Measurements from ENCODE around the gene SMIM20. TPM values are rescaled to one million over a fixed set of nuclear protein-coding genes. Genes with fewer than 3 reads are reported as not detected.

Gene SMIM20
- total and polyA plus RNA-seq, 2 of the 4 experiments (the other 2 are of a cell fraction): 13.6 to 23.1 TPM

DNA sequence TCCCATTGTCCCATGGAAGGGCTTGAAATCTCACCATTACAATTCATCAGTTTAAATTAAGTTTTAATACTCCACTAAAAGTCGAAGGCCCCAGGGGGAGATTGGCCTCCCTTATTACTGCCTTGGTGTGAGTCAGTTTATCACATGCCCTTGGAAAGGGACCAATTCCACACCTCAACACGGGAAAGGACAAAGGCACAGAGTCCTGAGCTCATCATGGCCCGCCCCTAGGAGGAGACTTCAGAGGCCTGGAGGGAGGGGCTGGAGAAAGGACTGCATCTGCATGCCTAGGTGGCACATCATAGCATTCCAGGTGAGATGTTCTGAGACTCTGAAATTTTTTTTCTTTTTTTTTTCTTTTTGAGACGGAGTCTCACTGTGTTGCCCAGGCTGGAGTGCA lies 48.4 kb upstream of the SMIM20 start:
- H3K4me1 ChIP-seq (ENCODE audit: control insufficient read depth, insufficient read depth, low read length): no peaks in the 10 kb centered on the region; the same call in 1 of the 2 replicates
- H2AFZ ChIP-seq (replicated peaks; ENCODE audit: low read length, poor library complexity): no peak overlapping the region
- ChIA-PET POLR2A (ENCODE audit: unreplicated experiment) (no interaction called here), CTCF (no interaction called here)
- H2AK5ac ChIP-seq (ENCODE audit: low read depth, low read length): no peak overlapping the region
- no peak overlapping the region for H2AK9ac ChIP-seq (replicated peaks; ENCODE audit: low read depth, low read length, poor library complexity)
- no peak overlapping the region for H3K9ac ChIP-seq (ENCODE audit: low read depth, low read length)
- DNase-seq (no peak), ATAC-seq (ENCODE audit: low read depth) (no peak)
- H3K79me1 ChIP-seq (ENCODE audit: low read depth in 1 of 2, low read length in 2 of 2): peaks cover 3 to 7% of the 10 kb centered on the region in 2 experiments; a peak in 3 of 4 replicates
- no peak overlapping the region for H3K23ac ChIP-seq (ENCODE audit: low read depth, low read length)
- dilution Hi-C loops (cut with HindIII; ENCODE audit: low sequenced_read_pairs, unreplicated experiment) (no loop called here), in situ Hi-C loops (cut with MboI; ENCODE audit: low sequenced_read_pairs) (no loop called here), intact Hi-C loops (cut with micrococcal nuclease) (no loop called here)
- no peaks in the 10 kb centered on the region for H3K9me3 ChIP-seq (ENCODE audit: control insufficient read depth, insufficient read depth, low read length)
- 0 out of 2 replicates have a peak, but pooled peaks cover 3% of the 10 kb centered on the region for H3K9me1 ChIP-seq (ENCODE audit: insufficient read depth, low read length)
- no peak overlapping the region for H3K27ac ChIP-seq (ENCODE audit: insufficient read depth, low read length)
- H2BK15ac ChIP-seq (ENCODE audit: low read depth, low read length): no peak overlapping the region
- no peak overlapping the region for H4K91ac ChIP-seq (ENCODE audit: insufficient read depth, low read depth, low read length)
- no peak overlapping the region for H3K4me3 ChIP-seq (ENCODE audit: insufficient read depth, low read depth, low read length)
- no CpG with 5 or more reads among the region's 4 CpGs for whole genome bisulfite sequencing, 2 experiments (ENCODE audit: extremely low coverage in 2 of 2, insufficient read length in 1 of 2)
- H3K18ac ChIP-seq (ENCODE audit: low read depth, low read length): no peak overlapping the region
- no peaks in the 10 kb centered on the region for H4K20me1 ChIP-seq (ENCODE audit: insufficient read depth, low read length)
- no peak overlapping the region for H3K56ac ChIP-seq (ENCODE audit: extremely low read depth, insufficient read depth, low read length)
- no peak overlapping the region for H2BK20ac ChIP-seq (ENCODE audit: low read depth, low read length)
- H3K4me2 ChIP-seq (ENCODE audit: low read depth, low read length): no peak overlapping the region
- no peak for TF ChIP-seq SMC3 (IDR thresholded peaks at IDR 0.05; ENCODE audit: low read depth, low read length)
- no peak for TF ChIP-seq RAD21 (IDR thresholded peaks at IDR 0.05; ENCODE audit: low read length)
- no peak for TF ChIP-seq NFE2L2 (IDR thresholded peaks at IDR 0.05; ENCODE audit: low read depth, low read length)
- TF ChIP-seq, protein P1, sequence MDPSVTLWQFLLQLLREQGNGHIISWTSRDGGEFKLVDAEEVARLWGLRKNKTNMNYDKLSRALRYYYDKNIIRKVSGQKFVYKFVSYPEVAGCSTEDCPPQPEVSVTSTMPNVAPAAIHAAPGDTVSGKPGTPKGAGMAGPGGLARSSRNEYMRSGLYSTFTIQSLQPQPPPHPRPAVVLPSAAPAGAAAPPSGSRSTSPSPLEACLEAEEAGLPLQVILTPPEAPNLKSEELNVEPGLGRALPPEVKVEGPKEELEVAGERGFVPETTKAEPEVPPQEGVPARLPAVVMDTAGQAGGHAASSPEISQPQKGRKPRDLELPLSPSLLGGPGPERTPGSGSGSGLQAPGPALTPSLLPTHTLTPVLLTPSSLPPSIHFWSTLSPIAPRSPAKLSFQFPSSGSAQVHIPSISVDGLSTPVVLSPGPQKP (IDR thresholded peaks at IDR 0.05; ENCODE audit: borderline replicate concordance, low read depth, low read length): no peak
- TF ChIP-seq CHD1 (IDR thresholded peaks at IDR 0.05; ENCODE audit: low read depth, low read length): no peak
- TF ChIP-seq RCOR1 (IDR thresholded peaks at IDR 0.05; ENCODE audit: insufficient replicate concordance, low read length): no peak
- TF ChIP-seq USF2 (IDR thresholded peaks at IDR 0.05; ENCODE audit: low read depth, low read length): no peak
- TF ChIP-seq FOS (IDR thresholded peaks at IDR 0.05; ENCODE audit: low read depth, low read length): no peak
- TF ChIP-seq RFX5 (IDR thresholded peaks at IDR 0.05; ENCODE audit: low read depth, low read length): no peak
- TF ChIP-seq CTCF (conservative IDR thresholded peaks at IDR 0.05; ENCODE audit: low read depth, low read length): no peak
- TF ChIP-seq MAFK (IDR thresholded peaks at IDR 0.05; ENCODE audit: low read depth, low read length): no peak
- no peak for TF ChIP-seq BHLHE40 (IDR thresholded peaks at IDR 0.05; ENCODE audit: low read depth, low read length)
- TF ChIP-seq MXI1 (IDR thresholded peaks at IDR 0.05; ENCODE audit: borderline replicate concordance, low read depth, low read length): no peak
- TF ChIP-seq MAZ (IDR thresholded peaks at IDR 0.05; ENCODE audit: borderline replicate concordance, low read depth, low read length): no peak
- TF ChIP-seq POLR2A (IDR thresholded peaks at IDR 0.05; ENCODE audit: low read depth, low read length): no peak
- TF ChIP-seq CEBPB (IDR thresholded peaks at IDR 0.05; ENCODE audit: low read depth, low read length): no peak
- H3K27me3 ChIP-seq (ENCODE audit: control insufficient read depth, insufficient read depth, low read length): no peaks in the 10 kb centered on the region
- no peak overlapping the region for H3K4ac ChIP-seq (ENCODE audit: low read depth, low read length)
- no peak overlapping the region for H4K8ac ChIP-seq (ENCODE audit: low read depth in 2 of 2, low read length in 2 of 2)
- no peak overlapping the region for H2BK5ac ChIP-seq (ENCODE audit: low read depth, low read length, poor library complexity, severe bottlenecking)
- no peaks in the 10 kb centered on the region for H3K36me3 ChIP-seq (ENCODE audit: control insufficient read depth, insufficient read depth, low read length)
- no peak overlapping the region for H4K5ac ChIP-seq (ENCODE audit: low read depth, low read length)
- BruUV-seq (replicated peaks): no TSS peak
- H3K14ac ChIP-seq (replicated peaks; ENCODE audit: low read depth, low read length): no peak overlapping the region
- H2BK120ac ChIP-seq (ENCODE audit: low read depth, low read length): no peak overlapping the region

Measured in IMR-90 (cell line).